Epithelial cell of esophagus (primary cell): ENCODE results near the gene MCM5.

Experiments
- DNase-seq: peaks from one replicate; pipeline ENCODE4 v3.0.0; 2010; ENCODE audit warnings: low read depth
- H3K4me3 ChIP-seq: 2 replicates; pipeline ENCODE4 v1.5.1; 2011; ENCODE audit warnings: mild to moderate bottlenecking, low read length, control low read depth
- CTCF ChIP-seq: IDR thresholded peaks from 2 replicates; pipeline ENCODE4 v1.5.1; 2011; ENCODE audit warnings: low read depth, mild to moderate bottlenecking, low read length, control low read depth, inconsistent platforms; ENCODE audit not compliant: insufficient read depth; ENCODE audit errors: missing control alignments

MCM5 gene

DNA sequence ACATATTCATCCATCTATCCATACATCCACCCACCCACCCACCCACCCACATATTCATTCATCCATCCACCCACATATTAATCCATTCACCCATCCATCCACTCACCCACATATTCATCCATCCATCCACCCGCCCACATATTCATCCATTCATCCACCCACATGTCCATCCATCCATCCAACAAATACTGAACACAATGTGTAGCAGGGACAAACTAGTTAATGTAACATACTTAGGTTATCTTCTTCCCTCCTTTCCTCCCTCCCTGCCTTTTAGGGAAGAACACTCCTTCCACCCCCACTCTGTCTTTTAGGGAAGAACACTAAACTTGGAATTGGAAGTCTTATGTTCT lies 39.4 kb downstream of the MCM5 start:
- no peak overlapping the region for H3K4me3 ChIP-seq
- no peak for TF ChIP-seq CTCF
- DNase-seq, result no peak

DNA sequence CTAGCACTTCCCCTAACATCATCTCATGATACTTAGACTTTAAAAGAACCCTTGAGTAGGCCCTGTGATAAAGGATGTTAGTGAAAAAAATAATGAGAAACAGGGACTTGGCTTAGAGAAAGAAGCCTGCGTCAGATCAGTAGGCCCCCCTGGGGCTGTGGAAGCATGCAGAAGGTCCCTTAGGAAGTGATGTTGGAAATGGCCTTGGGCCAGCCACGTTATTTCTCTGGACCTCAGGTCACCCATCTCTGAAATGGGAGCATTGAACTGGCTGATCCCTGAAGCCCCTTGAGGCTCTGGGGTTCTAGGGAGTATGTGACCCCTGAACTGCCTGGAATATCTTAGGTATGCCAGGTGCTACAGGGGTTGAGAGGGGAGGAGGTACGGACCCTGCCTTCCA lies 40.2 kb downstream of the MCM5 start:
- TF ChIP-seq CTCF, result no peak
- no peak overlapping the region for H3K4me3 ChIP-seq
- no peak for DNase-seq

DNA sequence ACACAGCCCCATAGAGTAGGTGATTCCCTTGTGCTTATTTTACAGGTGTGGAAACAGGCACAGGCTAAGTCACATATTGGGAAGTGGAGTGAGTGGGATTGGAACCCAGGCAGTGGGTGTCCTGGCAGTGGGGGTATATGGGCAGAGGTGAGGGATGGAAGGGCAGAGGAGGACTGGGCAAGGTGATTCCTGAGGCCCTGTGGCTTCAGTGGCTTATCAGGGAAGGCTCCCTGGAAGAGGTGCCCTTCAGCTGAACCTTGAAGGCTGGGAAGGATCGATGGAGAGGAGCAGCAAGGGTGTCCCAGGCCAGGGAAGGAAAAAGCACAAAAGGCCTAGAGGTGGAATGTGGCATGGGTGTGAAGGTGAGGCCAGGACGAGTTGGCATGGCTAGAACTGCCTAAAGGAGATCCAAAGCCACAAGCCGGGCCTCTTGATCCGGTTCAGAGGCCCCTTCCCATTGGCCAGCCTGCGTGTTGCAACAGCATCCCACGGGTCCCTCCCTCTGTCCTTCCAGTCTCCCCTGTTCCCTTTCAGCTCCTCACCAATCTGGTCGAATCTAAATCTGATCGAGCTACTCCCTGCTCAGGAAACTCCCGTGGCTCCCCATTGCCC lies 41.7 kb downstream of the MCM5 start:
- DNase-seq, result no peak
- no peak for TF ChIP-seq CTCF
- H3K4me3 ChIP-seq, result no peak overlapping the region

- no peak for TF ChIP-seq CTCF
- DNase-seq, result no peak
- H3K4me3 ChIP-seq, result no peak overlapping the region
Observed at GRCh38 chr22:35442471-35442870, 42.5 kb downstream of the MCM5 start.

- no peak overlapping the region for H3K4me3 ChIP-seq
Observed at GRCh38 chr22:35443338-35443737, 43.4 kb downstream of the MCM5 start.

DNA sequence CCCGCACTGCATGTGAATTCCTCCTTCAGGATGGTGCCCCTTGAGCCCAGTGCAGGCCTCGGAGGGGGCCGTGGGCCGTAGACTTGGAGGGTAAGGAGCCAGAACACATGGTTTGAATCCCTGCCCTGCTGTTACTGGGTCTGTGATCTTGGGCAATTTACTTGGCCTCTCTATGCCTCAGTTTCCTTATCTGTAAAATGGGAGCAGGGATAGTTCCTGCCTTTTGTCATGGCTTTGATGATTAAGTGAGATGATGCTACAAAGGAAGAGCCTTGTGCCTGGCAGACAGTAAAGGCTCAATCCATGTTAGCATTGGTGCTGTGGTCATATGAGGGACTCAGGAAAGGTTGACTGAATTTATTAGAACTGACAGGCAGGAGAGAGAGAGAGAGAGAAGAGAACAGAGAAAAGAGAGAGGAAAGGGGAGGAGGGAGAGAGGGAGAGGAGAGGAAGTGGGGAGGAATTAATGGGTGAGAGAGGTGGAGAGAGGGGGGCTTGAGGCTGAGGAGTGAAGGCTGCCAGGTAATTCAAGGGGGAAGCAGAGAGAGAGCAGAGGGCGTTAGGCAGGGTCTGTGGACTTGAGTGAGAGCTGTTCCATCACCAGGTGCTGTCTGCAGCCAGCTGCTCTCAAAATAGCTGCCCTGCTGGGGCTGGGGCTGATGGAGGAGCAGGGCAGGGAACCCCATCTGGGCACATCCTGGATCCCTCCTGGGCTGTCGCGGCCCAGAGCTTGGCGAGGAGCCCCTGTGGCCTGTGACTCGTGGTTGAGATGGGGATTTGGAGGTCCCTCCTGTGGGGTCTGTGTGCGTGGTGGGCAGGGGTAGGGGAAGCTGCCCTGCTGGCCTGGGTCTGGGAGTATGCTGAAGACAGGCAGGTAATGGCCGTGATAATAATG lies 44.1 kb downstream of the MCM5 start:
- TF ChIP-seq CTCF, result no peak
- no peak for DNase-seq
- H3K4me3 ChIP-seq, result no peak overlapping the region

More at GRCh38 chr22:35443338-35443737, 43.4 kb downstream of the MCM5 start:
- peak; percentile 77 for DNase-seq
- TF ChIP-seq CTCF, result no peak
